Thoracic aorta (tissue), 2 donors: ENCODE measurements around the gene RASD2. TPM values are rescaled to one million over a fixed set of nuclear protein-coding genes. Genes with fewer than 3 reads are reported as not detected.

Experiments used
- ATAC-seq: fragments of 150-250 bp; one replicate; pipeline ENCODE4 v1.8.0; 2017; ENCODE audit warnings: low read depth; ENCODE audit not compliant: insufficient number of reproducible peaks, low FRiP score
- DNase-seq: peaks from one replicate; pipeline ENCODE4 v3.0.0-alpha.2; 2020; ENCODE audit warnings: low spot score
- H3K27ac ChIP-seq, 2 donors: fragments of 200-600 bp; sonication (generic); 1 replicate in 1 of 2; 2 replicates in 1 of 2; pipeline ENCODE4 v1.5.1; 2016; ENCODE audit warnings: mild to moderate bottlenecking in 2 of 2, moderate library complexity in 2 of 2
- H3K27me3 ChIP-seq: fragments of 200-600 bp; sonication (generic); replicated peaks from 2 replicates; pipeline ENCODE4 v1.6.0; 2016; ENCODE audit warnings: mild to moderate bottlenecking; ENCODE audit not compliant: insufficient read depth
- H3K36me3 ChIP-seq: fragments of 200-600 bp; sonication (generic); one replicate; pipeline ENCODE4 v1.5.1; 2016
- H3K4me1 ChIP-seq, 2 donors: fragments of 200-600 bp; sonication (generic); 1 replicate in 1 of 2; 2 replicates in 1 of 2; pipeline versions ENCODE4 v1.5.1 to v1.6.0; 2016; ENCODE audit warnings: low read depth in 2 of 2, mild to moderate bottlenecking in 1 of 2; ENCODE audit not compliant: control insufficient read depth in 1 of 2
- H3K4me3 ChIP-seq: fragments of 200-600 bp; sonication (generic); 2 replicates; pipeline ENCODE4 v1.5.1; 2016; ENCODE audit warnings: mild to moderate bottlenecking
- H3K9me3 ChIP-seq: fragments of 200-600 bp; sonication (generic); 2 replicates; pipeline ENCODE4 v1.5.1; 2016
- CTCF ChIP-seq: fragments of 200-600 bp; sonication (generic); IDR thresholded peaks from one replicate; pipeline ENCODE4 v1.5.1; 2019; ENCODE audit warnings: antibody characterized with exemption
- total RNA-seq, 2 donors: library from RNA; depleted of rRNA; stranded (reverse); fragments of >200 nt; gene quantifications; one replicate each; pipeline versions ENCODE4 v1.1.0 to v1.2.3, GENCODE V29; 2016

The RASD2 gene
- total RNA-seq, 2 donors from 2014 or later = 14.0 to 18.8 TPM

- Histone ChIP-seq H3K27me3 (no peaks in the 10 kb centered on the region), H3K9me3 (no peaks in the 10 kb centered on the region), H3K36me3 (no peaks in the 10 kb centered on the region), H3K27ac (no peak overlapping the region), H3K4me1 (peaks cover 0 to 2% of the 10 kb centered on the region in 2 donors), H3K4me3 (no peak overlapping the region)
- no peak for DNase-seq
- ATAC-seq = peak; percentile 16
- TF ChIP-seq CTCF = no peak
These were observed 41.7 kb downstream of the RASD2 start for GRCh38 chr22:35582218-35582860.

GRCh38 chr22:35582861-35583670 is 42.4 kb downstream of the RASD2 start:
- Histone ChIP-seq H3K27ac (no peak overlapping the region), H3K9me3 (no peaks in the 10 kb centered on the region)
- no peak for DNase-seq

DNA sequence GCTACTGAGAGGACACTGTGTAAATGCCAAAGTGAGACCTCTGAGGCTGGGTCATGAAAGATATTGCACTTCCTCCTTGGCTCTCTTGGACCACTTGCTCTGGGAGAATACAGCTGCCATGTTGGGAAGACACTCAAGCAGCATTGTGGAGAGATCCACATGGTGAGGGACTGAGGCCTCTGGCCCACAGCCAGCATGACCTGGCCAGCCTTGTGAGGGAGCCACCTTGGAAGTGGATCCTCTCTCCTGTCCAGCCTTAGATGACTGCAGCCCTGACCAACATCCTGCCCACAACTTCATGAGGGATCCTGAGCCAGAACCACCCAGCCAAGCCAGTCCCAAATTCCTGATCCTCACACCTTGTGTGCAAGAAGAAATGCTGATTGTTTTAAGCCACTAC is 46.1 kb downstream of the RASD2 start:
- TF ChIP-seq CTCF = no peak
- H3K4me1 ChIP-seq = peaks cover 0 to 6% of the 10 kb centered on the region in 2 donors
- H3K27ac ChIP-seq = no peak overlapping the region
- H3K27me3 ChIP-seq = no peaks in the 10 kb centered on the region
- H3K9me3 ChIP-seq = no peaks in the 10 kb centered on the region
- no peak overlapping the region for H3K4me3 ChIP-seq
- ATAC-seq (no peak), DNase-seq (no peak)
- no peaks in the 10 kb centered on the region for H3K36me3 ChIP-seq

More at GRCh38 chr22:35582861-35583670, 42.4 kb downstream of the RASD2 start:
- peak; percentile 37 for ATAC-seq
- Histone ChIP-seq H3K27me3 (no peaks in the 10 kb centered on the region), H3K4me3 (no peak overlapping the region), H3K4me1 (peaks cover 0 to 6% of the 10 kb centered on the region in 2 donors), H3K36me3 (no peaks in the 10 kb centered on the region)
- peak; percentile 93 for TF ChIP-seq CTCF

DNA sequence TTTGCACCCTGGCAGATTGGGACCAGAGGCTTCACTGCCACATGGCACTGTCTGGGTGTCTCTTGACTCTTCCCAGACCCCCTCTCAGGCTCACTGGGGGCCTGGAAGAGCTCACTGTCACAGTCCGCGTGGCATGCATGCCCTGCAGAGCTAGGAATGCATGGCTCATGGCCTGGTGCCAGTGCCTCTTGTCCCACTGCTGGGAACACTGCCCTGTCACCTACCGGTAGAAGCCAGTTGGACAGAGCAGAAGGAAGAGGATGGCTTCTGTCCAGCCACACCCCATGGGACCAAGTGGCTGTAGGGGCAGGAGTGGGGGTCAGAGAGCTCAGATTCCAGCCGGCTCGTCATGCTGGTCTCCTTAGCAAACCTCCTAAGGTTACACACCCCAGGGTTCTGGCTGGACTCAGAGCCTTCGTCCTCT is 46.8 kb downstream of the RASD2 start:
- Histone ChIP-seq H3K4me3 (no peak overlapping the region), H3K36me3 (no peaks in the 10 kb centered on the region), H3K27ac (no peak overlapping the region), H3K9me3 (no peaks in the 10 kb centered on the region), H3K4me1 (peaks cover 0 to 6% of the 10 kb centered on the region in 2 donors), H3K27me3 (no peaks in the 10 kb centered on the region)
- no peak for ATAC-seq
- no peak for TF ChIP-seq CTCF
- DNase-seq = no peak

- TF ChIP-seq CTCF = no peak
- H3K27ac ChIP-seq = no peak overlapping the region
- no peak for ATAC-seq
These were observed 47.3 kb downstream of the RASD2 start for GRCh38 chr22:35587896-35588295.

More at GRCh38 chr22:35587896-35588295, 47.3 kb downstream of the RASD2 start:
- H3K36me3 ChIP-seq = no peaks in the 10 kb centered on the region
- no peak for DNase-seq
- H3K4me1 ChIP-seq = peaks cover 0 to 6% of the 10 kb centered on the region in 2 donors
- H3K9me3 ChIP-seq = no peaks in the 10 kb centered on the region
- H3K4me3 ChIP-seq = no peak overlapping the region
- no peaks in the 10 kb centered on the region for H3K27me3 ChIP-seq
